Aorta (tissue), 5 donors: Measurements from ENCODE around the gene FSHR. TPM values are rescaled to one million over a fixed set of nuclear protein-coding genes. Genes with fewer than 3 reads are reported as not detected.

Experiments
- ATAC-seq: fragments of 200-7000 bp; cut with Tn5 transposase; one replicate; pipeline ENCODE4 v1.9.1; 2022; ENCODE audit warnings: moderate library complexity; ENCODE audit not compliant: low FRiP score
- DNase-seq, 2 donors: peaks; one replicate each; pipeline ENCODE4 v3.0.0-alpha.2; 2020
- H3K27ac ChIP-seq, 2 donors: one replicate each; pipeline ENCODE4 v1.5.1; 2013; ENCODE audit warnings: low read length in 2 of 2, mild to moderate bottlenecking in 2 of 2, moderate library complexity in 2 of 2, control low read depth in 1 of 2, inconsistent platforms in 1 of 2, low read depth in 1 of 2
- H3K27me3 ChIP-seq, 2 donors: one replicate each; pipeline ENCODE4 v1.6.1; 2013; ENCODE audit warnings: control low read depth in 1 of 2, low read length in 1 of 2, mild to moderate bottlenecking in 1 of 2, moderate library complexity in 1 of 2; ENCODE audit not compliant: insufficient read depth in 2 of 2, control insufficient read depth in 1 of 2
- H3K36me3 ChIP-seq, 2 donors: one replicate each; pipeline ENCODE4 v1.6.1; 2013; ENCODE audit warnings: control low read depth in 1 of 2, low read length in 1 of 2, mild to moderate bottlenecking in 1 of 2; ENCODE audit not compliant: insufficient read depth in 2 of 2, control insufficient read depth in 1 of 2
- H3K4me1 ChIP-seq, 2 donors: one replicate each; pipeline ENCODE4 v1.6.1; 2013; ENCODE audit warnings: low read length in 2 of 2, control low read depth in 1 of 2, mild to moderate bottlenecking in 1 of 2, moderate library complexity in 1 of 2; ENCODE audit not compliant: insufficient read depth in 2 of 2, control insufficient read depth in 1 of 2
- H3K4me3 ChIP-seq, 2 donors: one replicate each; pipeline ENCODE4 v1.5.1; 2013; ENCODE audit warnings: low read length in 2 of 2, control low read depth in 1 of 2, mild to moderate bottlenecking in 1 of 2
- H3K9me3 ChIP-seq: one replicate; pipeline ENCODE4 v1.6.1; 2013; ENCODE audit warnings: mild to moderate bottlenecking, low read length; ENCODE audit not compliant: control insufficient read depth
- WGBS, 2 donors: extraction: QIAGEN DNeasy Blood & Tissue Kit; methylation state at CpG; one replicate each; pipeline ENCODE4 v1.1.7; 2013; 5-methylcytosine and 5-hydroxymethylcytosine counted together
- intact Hi-C, 2 donors: fragments of 100-400 bp; cut with DNase I; formaldehyde crosslinking; loops; one replicate each; pipeline versions ENCODE4 v1.14.2 to v1.15.0; 2022
- polyA plus RNA-seq, 2 donors: library from polyadenylated mRNA; stranded (reverse); fragments of 200-250 nt; gene quantifications; one replicate each; pipeline ENCODE4 v1.2.3, GENCODE V29; 2013
- total RNA-seq, 2 donors: library from RNA; stranded (reverse); fragmentation: NEBNext Ultra II Directional; extraction: Animal tissue kit (Norgen Biotek cat#: 25700); gene quantifications; one replicate each; pipeline ENCODE4 v1.2.1, GENCODE V29; 2021
- donor health status: healthy with polysubstance abuse.
- donor health status: Bipolar disorder and iron deficiency.
- donor health status: DM: no; HTN: no; CAD: no.
- donor health status: DM: no; HTN: no; CAD: no.
- donor health status: DM: yes; HTN: yes; CAD: no.

The FSHR gene
- total and polyA plus RNA-seq, 4 donors = not detected

DNA sequence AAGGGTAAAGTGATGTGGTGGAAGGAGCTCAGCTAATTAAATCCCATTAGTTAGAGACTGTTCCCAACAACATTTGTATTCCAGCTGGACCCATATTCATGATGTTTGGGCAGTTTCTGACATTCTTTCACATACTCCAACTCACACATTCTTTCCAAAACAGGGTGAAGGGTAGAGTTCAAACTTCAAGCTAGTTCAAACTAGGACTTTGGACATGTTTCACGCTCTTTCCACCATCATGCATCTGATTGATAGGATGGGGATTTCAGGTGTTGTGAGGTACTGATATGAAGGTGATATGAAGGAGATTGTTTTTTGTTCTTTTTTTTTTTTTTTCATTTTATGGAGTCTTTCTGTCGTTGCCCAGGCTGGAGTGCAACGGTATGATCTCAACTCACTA, 201.7 kb downstream of the FSHR start:
- intact Hi-C loops = loop anchor here in 1 of 2 donors (10.0 kb wide), 1 partner anchor 1452 kb away; no protein-coding TSS in a partner anchor
- H3K4me1 ChIP-seq = no peaks in the 10 kb centered on the region
- no peak overlapping the region for H3K27ac ChIP-seq
- H3K4me3 ChIP-seq = no peak overlapping the region
- no peaks in the 10 kb centered on the region for H3K36me3 ChIP-seq
- ATAC-seq = no peak
- no peaks in the 10 kb centered on the region for H3K27me3 ChIP-seq
- no peaks in the 10 kb centered on the region for H3K9me3 ChIP-seq
- no peak for DNase-seq
- 69 to 87% methylated on average over 3 of the region's 3 CpGs for WGBS, 2 donors

- Histone ChIP-seq H3K9me3 (no peaks in the 10 kb centered on the region), H3K4me1 (no peaks in the 10 kb centered on the region)
- ATAC-seq = no peak
Observed at GRCh38 chr2:48952143-48952542, 202.2 kb downstream of the FSHR start.

DNA sequence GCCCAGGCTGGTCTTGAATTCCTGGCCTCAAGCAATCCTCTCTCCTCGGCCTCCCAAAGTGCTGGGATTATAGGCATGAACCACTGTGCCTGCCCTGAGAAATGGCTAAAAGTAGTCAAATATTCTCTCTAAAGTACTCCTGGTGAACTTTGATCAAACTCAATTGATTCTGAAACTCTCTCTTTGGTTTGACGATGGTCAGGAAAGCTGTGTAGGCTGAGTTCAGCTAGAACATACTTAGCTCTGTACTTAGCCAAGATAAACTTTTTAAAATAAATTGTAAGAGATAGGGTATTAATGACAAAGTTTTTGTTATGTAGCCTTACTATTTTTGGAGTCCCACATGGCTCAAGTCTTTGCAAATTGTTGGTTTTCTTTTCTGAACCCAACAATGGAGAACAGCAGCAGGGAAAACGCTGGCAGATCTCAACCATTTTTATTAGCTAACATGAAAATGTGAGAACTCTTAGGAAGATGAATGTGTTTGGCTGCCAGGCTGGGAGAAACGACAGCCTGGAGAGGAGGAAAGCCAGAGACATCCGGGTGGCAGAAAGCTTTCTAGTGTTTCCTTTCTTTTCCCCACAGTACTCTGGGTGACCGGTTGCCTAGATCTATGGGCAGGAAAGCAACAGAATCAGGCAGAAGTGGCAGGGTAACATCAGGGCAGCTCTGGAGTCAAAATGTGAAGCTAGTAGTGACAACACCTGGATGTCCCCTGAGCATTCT, 205.8 kb downstream of the FSHR start:
- no peaks in the 10 kb centered on the region for H3K9me3 ChIP-seq
- H3K27me3 ChIP-seq = no peaks in the 10 kb centered on the region
- H3K27ac ChIP-seq = peak overlapping the region in 1 of 2 donors; percentile 64
- ATAC-seq = peak; percentile 17
- DNase-seq = no peak
- intact Hi-C loops = no loop called here
- H3K4me1 ChIP-seq = peaks cover 4% of the 10 kb centered on the region in 2 donors
- H3K4me3 ChIP-seq = peak overlapping the region in 1 of 2 donors; percentile 24
- no peaks in the 10 kb centered on the region for H3K36me3 ChIP-seq
- WGBS, 2 donors = 13 to 15% methylated on average over 6 of the region's 6 CpGs

More at GRCh38 chr2:48952143-48952542, 202.2 kb downstream of the FSHR start:
- intact Hi-C loops = loop anchor here in 1 of 2 donors (10.0 kb wide), 1 partner anchor 1453 kb away; no protein-coding TSS in a partner anchor
- DNase-seq = no peak
- 35 to 39% methylated on average over 5 of the region's 5 CpGs for WGBS, 2 donors
- H3K27me3 ChIP-seq = no peaks in the 10 kb centered on the region
- no peaks in the 10 kb centered on the region for H3K36me3 ChIP-seq
- no peak overlapping the region for H3K27ac ChIP-seq
- H3K4me3 ChIP-seq = no peak overlapping the region

- Histone ChIP-seq H3K36me3 (no peaks in the 10 kb centered on the region), H3K27me3 (no peaks in the 10 kb centered on the region), H3K27ac (no peak overlapping the region), H3K4me1 (peaks cover 5 to 8% of the 10 kb centered on the region in 2 donors), H3K4me3 (no peak overlapping the region), H3K9me3 (no peaks in the 10 kb centered on the region)
- 48 to 49% methylated on average over 2 of the region's 2 CpGs for WGBS, 2 donors
- DNase-seq = no peak
- intact Hi-C loops = loop anchor here in 1 of 2 donors (2.0 kb wide), 1 partner anchor 1456 kb away; no protein-coding TSS in a partner anchor
- peak; percentile 88 for ATAC-seq
Observed at GRCh38 chr2:48946449-48947048, 207.8 kb downstream of the FSHR start.

DNA sequence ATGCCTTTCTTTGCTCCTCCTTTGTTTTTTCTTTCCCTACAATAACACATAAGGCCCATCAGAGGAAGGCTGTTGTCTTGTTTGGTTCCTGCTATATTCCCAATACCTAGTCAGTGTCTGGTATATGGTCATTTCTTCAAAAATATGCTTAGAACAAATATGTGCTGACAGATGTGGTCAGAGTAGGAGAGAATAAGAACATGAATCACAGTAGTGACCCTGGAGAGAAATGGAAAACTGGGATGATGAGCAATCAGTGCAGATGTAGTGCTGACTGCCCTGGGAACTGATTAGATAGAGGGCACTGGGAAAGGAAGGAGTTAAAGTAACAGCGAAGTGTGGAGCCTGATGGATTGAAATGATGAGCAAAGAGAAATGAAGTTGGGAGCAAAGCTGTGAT, 209.4 kb downstream of the FSHR start:
- no peaks in the 10 kb centered on the region for H3K36me3 ChIP-seq
- H3K4me1 ChIP-seq = peaks cover 5 to 8% of the 10 kb centered on the region in 2 donors
- no peaks in the 10 kb centered on the region for H3K9me3 ChIP-seq
- DNase-seq = no peak
- intact Hi-C loops = no loop called here
- no peak overlapping the region for H3K4me3 ChIP-seq
- ATAC-seq = no peak
- no peak overlapping the region for H3K27ac ChIP-seq
- no peaks in the 10 kb centered on the region for H3K27me3 ChIP-seq
- 73 to 75% methylated on average over 1 of the region's 1 CpG for WGBS, 2 donors

DNA sequence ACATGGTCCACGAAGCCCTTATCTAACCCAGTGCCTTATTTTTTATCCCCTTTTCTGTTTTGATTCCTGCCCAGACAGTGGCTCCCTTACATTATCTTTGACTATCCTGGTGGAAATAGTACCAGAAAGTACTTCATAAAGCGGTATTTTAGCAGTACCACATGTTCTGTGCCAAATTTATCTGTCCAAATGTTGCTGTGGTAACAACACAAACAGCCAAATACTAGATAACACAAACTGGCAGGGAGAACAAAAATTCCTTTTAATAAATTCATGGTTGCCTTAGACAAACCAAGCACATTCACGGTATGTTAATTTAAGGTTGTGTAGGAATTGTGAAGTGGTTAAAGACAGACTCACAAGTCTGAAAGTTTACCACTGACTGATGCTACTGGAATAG, 210.9 kb downstream of the FSHR start:
- 0 to 8% methylated on average over 3 of the region's 3 CpGs for WGBS, 2 donors
- Histone ChIP-seq H3K27ac (no peak overlapping the region), H3K36me3 (no peaks in the 10 kb centered on the region), H3K4me1 (peaks cover 5 to 8% of the 10 kb centered on the region in 2 donors), H3K4me3 (no peak overlapping the region), H3K9me3 (no peaks in the 10 kb centered on the region), H3K27me3 (no peaks in the 10 kb centered on the region)
- intact Hi-C loops = no loop called here
- no peak for DNase-seq
- ATAC-seq = no peak

- no peak overlapping the region for H3K4me3 ChIP-seq
- no peak for ATAC-seq
- H3K36me3 ChIP-seq = no peaks in the 10 kb centered on the region
- peaks cover 5 to 8% of the 10 kb centered on the region in 2 donors for H3K4me1 ChIP-seq
- WGBS, 2 donors = 18 to 21% methylated on average over 1 of the region's 1 CpG
- no peak for DNase-seq
- intact Hi-C loops = no loop called here
- H3K9me3 ChIP-seq = no peaks in the 10 kb centered on the region
- no peaks in the 10 kb centered on the region for H3K27me3 ChIP-seq
- H3K27ac ChIP-seq = no peak overlapping the region
Observed at GRCh38 chr2:48941908-48942307, 212.4 kb downstream of the FSHR start.

- intact Hi-C loops = no loop called here
Observed at GRCh38 chr2:48941456-48941855, 212.9 kb downstream of the FSHR start.

DNA sequence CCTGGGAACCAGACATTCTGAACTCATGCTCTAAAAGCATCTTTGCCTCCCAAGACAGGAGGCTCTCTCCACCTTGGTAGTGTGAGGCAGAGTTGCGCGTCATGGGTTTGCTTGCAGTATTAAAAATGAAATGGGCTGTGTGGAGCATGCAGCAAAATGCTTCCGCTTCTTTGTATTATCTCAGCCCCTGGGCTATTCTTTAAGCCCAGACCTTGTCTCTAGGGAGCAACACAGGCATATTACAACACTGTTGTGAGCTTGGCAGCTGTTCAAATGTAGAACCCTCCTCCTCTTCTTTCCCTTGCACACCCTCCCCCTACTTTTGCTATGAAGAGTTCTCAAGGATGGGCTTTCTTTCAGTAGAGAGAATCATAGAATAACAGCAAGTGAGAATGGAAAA, 213.7 kb downstream of the FSHR start:
- Histone ChIP-seq H3K36me3 (no peaks in the 10 kb centered on the region), H3K27ac (no peak overlapping the region), H3K4me1 (peaks cover 5 to 8% of the 10 kb centered on the region in 2 donors), H3K9me3 (no peaks in the 10 kb centered on the region), H3K27me3 (no peaks in the 10 kb centered on the region), H3K4me3 (no peak overlapping the region)
- ATAC-seq (no peak), DNase-seq (no peak)
- WGBS, 2 donors = 46 to 53% methylated on average over 3 of the region's 3 CpGs
- intact Hi-C loops = no loop called here

More at GRCh38 chr2:48941456-48941855, 212.9 kb downstream of the FSHR start:
- Histone ChIP-seq H3K9me3 (no peaks in the 10 kb centered on the region), H3K27me3 (no peaks in the 10 kb centered on the region), H3K4me3 (no peak overlapping the region), H3K36me3 (no peaks in the 10 kb centered on the region), H3K27ac (no peak overlapping the region), H3K4me1 (peaks cover 5 to 8% of the 10 kb centered on the region in 2 donors)
- DNase-seq (no peak), ATAC-seq (no peak)
- 76 to 82% methylated on average over 3 of the region's 3 CpGs for WGBS, 2 donors
